Coronary artery (tissue), 2 donors: ENCODE data around the gene DGKQ.
"Not testable (repeated sequence)": the region's sequence is repeated elsewhere in the genome, so short reads cannot be mapped to it uniquely, and the experiment has no call there.

Source experiments
- DNase-seq: peaks from one replicate; pipeline ENCODE4 v3.0.0-alpha.2; 2017; ENCODE audit warnings: low spot score
- H3K27ac ChIP-seq, 2 donors: fragments of 200-600 bp; sonication (generic); one replicate each; pipeline ENCODE4 v1.5.1; 2016 to 2019
- H3K4me3 ChIP-seq: fragments of 200-600 bp; sonication (generic); 2 replicates; pipeline ENCODE4 v1.5.1; 2016; ENCODE audit warnings: mild to moderate bottlenecking, moderate library complexity
- TF ChIP-seq, protein P1 (sequence below): fragments of 200-600 bp; sonication (generic); IDR thresholded peaks from one replicate; pipeline ENCODE4 v1.5.1; 2019; ENCODE audit warnings: antibody characterized with exemption

DGKQ gene

DNA sequence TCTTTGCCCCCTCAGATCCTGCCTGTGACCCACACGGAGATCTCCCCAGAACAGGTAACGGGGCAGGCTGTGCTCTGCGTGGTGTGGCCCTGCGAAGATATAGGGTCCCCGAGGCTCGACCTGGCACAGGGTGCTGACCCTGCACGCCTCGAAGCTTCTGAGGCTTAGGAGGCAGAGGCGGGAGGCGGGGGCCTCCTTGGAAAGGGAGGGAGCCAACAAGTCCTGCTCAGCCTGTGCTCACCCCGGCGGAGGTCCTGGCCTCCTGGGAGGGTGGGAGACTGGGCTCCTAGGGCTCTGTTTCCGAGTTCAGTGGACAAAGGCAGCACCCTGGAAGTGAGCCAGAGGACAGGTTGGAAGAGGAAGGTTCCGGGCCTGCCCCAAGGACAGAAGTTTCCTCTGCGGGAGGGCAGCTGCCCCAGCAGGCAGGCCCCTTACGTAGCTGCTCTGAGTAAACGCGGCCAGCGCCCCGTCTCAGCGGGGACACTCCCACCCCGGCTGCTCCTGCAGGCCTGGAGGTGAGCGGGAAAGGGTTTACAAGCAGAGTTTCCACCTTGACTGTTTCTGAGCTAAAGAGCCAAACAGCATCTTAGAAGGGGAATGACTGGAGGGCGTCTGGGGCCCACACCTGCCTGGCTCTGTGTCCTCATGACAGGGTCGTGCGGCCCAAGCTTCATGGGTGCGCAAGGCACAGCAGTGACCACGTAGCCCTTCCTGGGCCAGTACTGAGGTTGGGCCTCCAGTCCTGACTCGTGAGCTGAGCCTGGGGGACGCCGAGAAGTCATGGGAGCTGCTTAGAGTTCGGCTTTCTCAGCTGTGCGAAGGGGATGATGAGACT lies 25.1 kb downstream of the DGKQ start:
- Histone ChIP-seq H3K4me3 (no peak overlapping the region), H3K27ac (no peak overlapping the region)
- TF ChIP-seq, protein P1, sequence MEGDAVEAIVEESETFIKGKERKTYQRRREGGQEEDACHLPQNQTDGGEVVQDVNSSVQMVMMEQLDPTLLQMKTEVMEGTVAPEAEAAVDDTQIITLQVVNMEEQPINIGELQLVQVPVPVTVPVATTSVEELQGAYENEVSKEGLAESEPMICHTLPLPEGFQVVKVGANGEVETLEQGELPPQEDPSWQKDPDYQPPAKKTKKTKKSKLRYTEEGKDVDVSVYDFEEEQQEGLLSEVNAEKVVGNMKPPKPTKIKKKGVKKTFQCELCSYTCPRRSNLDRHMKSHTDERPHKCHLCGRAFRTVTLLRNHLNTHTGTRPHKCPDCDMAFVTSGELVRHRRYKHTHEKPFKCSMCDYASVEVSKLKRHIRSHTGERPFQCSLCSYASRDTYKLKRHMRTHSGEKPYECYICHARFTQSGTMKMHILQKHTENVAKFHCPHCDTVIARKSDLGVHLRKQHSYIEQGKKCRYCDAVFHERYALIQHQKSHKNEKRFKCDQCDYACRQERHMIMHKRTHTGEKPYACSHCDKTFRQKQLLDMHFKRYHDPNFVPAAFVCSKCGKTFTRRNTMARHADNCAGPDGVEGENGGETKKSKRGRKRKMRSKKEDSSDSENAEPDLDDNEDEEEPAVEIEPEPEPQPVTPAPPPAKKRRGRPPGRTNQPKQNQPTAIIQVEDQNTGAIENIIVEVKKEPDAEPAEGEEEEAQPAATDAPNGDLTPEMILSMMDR: no peak
- no peak for DNase-seq

DNA sequence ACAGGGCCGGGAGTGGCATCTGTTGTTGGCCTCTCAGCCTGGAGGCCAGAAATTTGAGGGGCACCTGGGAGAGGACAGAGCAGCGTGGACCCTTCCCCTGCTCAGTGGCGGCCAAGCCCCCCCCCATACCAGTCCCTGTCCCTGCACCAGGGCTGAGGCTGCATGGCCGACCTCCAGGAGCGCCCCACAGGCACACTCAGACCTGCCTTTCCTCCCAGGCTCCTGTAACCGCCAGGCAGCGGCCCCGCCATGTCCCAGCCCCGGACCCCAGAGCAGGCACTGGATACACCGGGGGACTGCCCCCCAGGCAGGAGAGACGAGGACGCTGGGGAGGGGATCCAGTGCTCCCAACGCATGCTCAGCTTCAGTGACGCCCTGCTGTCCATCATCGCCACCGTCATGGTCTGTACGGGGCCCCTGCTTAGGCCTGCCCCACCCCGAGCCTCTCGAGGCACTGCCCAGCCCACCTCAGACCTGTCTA lies 25.8 kb downstream of the DGKQ start:
- no peak for DNase-seq
- Histone ChIP-seq H3K4me3 (no peak overlapping the region), H3K27ac (no peak overlapping the region)
- TF ChIP-seq, protein P1: no peak

DNA sequence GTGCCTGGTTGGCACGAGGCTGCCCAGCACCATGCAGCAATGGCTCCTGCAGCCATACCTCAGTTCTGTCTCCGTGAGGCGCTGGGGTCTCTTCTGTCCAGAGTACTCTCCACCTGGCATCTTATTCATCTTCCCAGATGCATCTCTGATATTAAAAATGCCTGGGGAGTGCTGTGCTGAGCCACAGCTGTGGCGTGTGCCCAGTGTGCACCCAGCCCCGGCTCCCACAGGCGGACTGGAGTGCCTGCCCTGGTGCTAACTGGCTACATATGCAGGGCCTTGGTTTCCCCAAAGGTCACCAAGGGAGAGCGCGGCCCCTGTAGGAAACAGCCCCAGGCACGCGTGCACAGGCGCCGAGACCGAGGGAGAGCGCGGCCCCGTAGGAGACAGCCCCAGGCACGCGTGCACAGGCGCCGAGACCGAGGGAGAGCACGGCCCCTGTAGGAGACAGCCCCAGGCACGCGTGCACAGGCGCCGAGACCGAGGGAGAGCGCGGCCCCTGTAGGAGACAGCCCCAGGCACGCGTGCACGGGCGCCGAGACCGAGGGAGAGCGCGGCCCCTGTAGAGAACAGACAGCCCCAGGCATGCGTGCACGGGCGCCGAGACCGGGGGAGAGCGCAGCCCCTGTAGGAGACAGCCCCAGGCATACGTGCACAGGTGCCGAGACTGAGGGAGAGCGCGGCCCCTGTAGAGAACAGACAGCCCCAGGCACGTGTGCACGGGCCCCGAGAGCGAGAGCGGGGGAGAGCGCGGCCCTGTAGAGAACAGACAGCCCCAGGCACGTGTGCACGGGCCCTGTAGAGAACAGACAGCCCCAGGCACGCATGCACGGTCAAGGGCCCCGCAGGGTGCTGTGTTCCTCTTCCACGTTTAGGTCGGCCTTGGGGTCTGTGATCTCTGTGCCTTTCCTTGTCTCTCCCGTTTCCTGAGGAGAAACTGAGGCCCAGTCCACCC lies 26.6 kb downstream of the DGKQ start:
- TF ChIP-seq, protein P1: no peak
- no peak for DNase-seq
- no peak overlapping the region for H3K27ac ChIP-seq
- no peak overlapping the region for H3K4me3 ChIP-seq

DNA sequence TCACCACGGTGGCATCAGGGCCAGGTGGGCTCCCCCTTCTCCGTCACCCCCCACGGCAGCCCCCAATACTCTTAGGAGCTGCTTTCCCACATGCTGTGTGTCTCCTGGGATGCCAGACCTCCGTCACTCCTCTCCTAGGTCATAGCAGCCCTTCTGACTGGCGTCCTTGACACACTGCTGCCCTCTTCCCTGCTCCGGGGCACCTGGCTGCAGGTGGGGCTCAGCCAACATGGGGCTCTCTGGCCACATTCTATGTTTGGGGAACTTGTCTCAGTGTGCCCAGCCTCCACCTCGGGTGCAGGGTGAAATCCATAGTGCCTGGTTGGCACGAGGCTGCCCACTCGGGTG lies 27.3 kb downstream of the DGKQ start:
- Histone ChIP-seq H3K4me3 (no peak overlapping the region), H3K27ac (no peak overlapping the region)
- TF ChIP-seq, protein P1: no peak
- no peak for DNase-seq

DNA sequence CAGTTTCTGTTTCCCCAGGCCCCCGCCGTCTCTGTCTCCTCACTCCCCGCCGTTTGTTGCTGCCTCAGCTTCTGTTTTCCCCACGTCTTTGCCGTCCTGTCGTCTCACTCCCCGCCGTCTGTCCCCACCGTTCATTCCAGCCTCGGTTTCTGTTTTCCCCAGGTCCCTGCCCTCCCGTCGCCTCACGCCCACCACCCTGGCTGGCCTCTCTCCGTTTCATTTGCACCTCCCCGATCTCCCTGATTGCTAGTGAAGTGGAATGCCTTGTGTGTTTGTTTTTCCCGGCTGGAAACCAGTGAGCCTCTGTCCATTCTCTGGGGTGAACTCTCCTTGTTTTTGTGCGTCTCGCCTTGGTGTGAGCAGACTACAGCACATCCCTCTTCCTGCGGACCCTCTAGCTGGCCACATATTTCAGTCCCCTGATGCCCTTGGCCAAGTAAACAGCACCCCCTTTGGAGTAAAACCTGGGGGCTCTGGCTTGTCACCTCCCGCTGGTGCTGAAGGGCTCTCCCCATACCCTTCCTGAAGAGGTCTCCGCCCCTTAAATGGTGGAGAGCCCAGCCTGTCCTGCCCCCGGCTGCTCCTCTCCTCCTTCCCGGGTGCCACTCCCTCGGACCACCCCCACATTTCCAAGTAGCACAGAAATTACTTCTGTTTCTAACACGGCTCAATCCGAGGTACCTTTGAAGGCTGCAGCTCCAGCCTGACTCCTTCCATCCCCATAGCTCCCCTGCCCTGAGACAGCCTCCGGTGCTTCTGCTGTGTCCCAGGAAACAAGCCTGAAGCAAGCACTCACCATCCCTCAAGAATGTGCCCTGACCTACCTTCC lies 27.9 kb downstream of the DGKQ start:
- no peak for DNase-seq
- TF ChIP-seq, protein P1: no peak

DNA sequence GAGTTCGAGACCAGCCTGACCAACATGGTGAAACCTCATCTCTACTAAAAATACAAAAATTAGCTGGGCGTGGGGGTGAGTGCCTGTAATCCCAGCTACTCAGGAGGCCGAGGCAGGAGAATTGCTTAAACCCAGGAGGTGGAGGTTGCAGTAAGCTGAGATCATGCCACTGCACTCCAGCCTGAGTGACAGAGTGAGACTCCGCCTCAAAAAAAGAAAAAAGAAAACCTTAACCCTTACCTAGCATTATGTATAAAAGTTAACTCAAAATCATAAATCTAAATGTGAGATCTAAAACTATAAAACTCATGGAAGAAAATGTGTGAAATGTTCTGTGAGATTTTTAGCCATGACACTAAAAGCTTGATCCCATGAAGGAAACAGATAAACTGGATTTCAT lies 33.9 kb downstream of the DGKQ start:
- DNase-seq, H3K4me3 ChIP-seq, H3K27ac ChIP-seq: not testable (repeated sequence)

More for the DNA sequence above, 27.9 kb downstream of the DGKQ start:
- H3K27ac ChIP-seq: no peak overlapping the region
- H3K4me3 ChIP-seq: no peak overlapping the region

DNA sequence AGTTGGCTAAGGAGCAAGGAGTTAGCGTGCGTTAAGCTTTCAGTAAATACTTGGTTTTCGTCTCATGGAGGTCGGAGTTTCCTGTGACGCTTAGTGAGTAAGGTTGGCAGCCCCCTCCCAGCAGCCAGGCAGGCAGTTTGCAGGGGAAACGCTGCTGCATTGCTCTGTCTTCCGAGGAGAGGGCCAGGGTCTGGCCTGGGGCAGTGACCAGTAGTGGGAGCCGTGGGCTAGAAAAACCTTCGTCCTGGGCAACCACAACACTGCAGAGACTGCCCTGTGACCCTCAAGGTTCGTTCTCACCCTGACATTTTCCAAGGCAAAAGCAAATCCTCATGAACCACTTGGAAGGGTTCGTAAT lies 40.7 kb downstream of the DGKQ start:
- DNase-seq: no peak
- TF ChIP-seq, protein P1: no peak
- Histone ChIP-seq H3K4me3 (peak overlapping the region; percentile 92), H3K27ac (peak overlapping the region; percentile 87 to 88)
